ENCODE data around the gene FAM174C. TPM values are rescaled to one million over a fixed set of nuclear protein-coding genes. Genes with fewer than 3 reads are reported as not detected.

The FAM174C gene
- total RNA-seq, 4 donors from 2014 or later = 24.9 to 58.9 (median 43.6) TPM

GRCh38 chr19:1288833-1289685 lies 13.7 kb downstream of the FAM174C start:
- Histone ChIP-seq H3K4me3 (no peak overlapping the region), H3K9me3 (no peaks in the 10 kb centered on the region), H3K27me3 (peaks cover 0 to 95% (median 38%) of the 10 kb centered on the region in 4 donors), H3K4me1 (peaks cover 0 to 27% (median 21%) of the 10 kb centered on the region in 4 donors), H3K36me3 (no peaks in the 10 kb centered on the region), H3K27ac (replicated peaks in 1 of 4) (no peak overlapping the region)
- intact Hi-C loops (cut with DNase I) = loop anchor here (10.0 kb wide), 1 partner anchor 116 kb away; the partner anchor contains the start of genes DAZAP1 and GAMT
- TF ChIP-seq POLR2AphosphoS5 (IDR thresholded peaks at IDR 0.05) (no peak), POLR2A (IDR thresholded peaks at IDR 0.05; ENCODE audit: low read depth) (no peak), CTCF (IDR thresholded peaks at IDR 0.05) (no peak), EP300 (IDR thresholded peaks at IDR 0.05) (no peak)
- WGBS = 92% methylated on average over 31 of the region's 41 CpGs
- no peak for DNase-seq (ENCODE audit: extremely low spot score)

- no peak for TF ChIP-seq CTCF (IDR thresholded peaks at IDR 0.05)
- no peak for TF ChIP-seq POLR2AphosphoS5 (IDR thresholded peaks at IDR 0.05)
- TF ChIP-seq POLR2A (IDR thresholded peaks at IDR 0.05; ENCODE audit: low read depth) = no peak
- no peak for TF ChIP-seq EP300 (IDR thresholded peaks at IDR 0.05)
- DNase-seq (ENCODE audit: extremely low spot score) = no peak
- Histone ChIP-seq H3K27ac (replicated peaks in 1 of 4) (no peak overlapping the region), H3K36me3 (no peaks in the 10 kb centered on the region), H3K27me3 (peaks cover 0 to 95% (median 41%) of the 10 kb centered on the region in 4 donors), H3K4me1 (peaks cover 0 to 27% (median 21%) of the 10 kb centered on the region in 4 donors), H3K9me3 (no peaks in the 10 kb centered on the region), H3K4me3 (no peak overlapping the region)
- 82% methylated on average over 8 of the region's 19 CpGs for WGBS
- intact Hi-C loops (cut with DNase I) = loop anchor here (10.0 kb wide), 1 partner anchor 115 kb away; the partner anchor contains the start of genes DAZAP1 and GAMT
Observed at GRCh38 chr19:1289686-1290025, 14.3 kb downstream of the FAM174C start.

GRCh38 chr19:1290196-1290702 lies 14.9 kb downstream of the FAM174C start:
- intact Hi-C loops (cut with DNase I) = no loop called here
- Histone ChIP-seq H3K27me3 (peaks cover 0 to 95% (median 44%) of the 10 kb centered on the region in 4 donors), H3K27ac (replicated peaks in 1 of 4) (no peak overlapping the region), H3K4me3 (no peak overlapping the region), H3K9me3 (no peaks in the 10 kb centered on the region), H3K36me3 (no peaks in the 10 kb centered on the region), H3K4me1 (peaks cover 2 to 28% (median 24%) of the 10 kb centered on the region in 4 donors)
- no peak for DNase-seq (ENCODE audit: extremely low spot score)
- TF ChIP-seq POLR2A (IDR thresholded peaks at IDR 0.05; ENCODE audit: low read depth) = no peak
- no peak for TF ChIP-seq POLR2AphosphoS5 (IDR thresholded peaks at IDR 0.05)
- no peak for TF ChIP-seq EP300 (IDR thresholded peaks at IDR 0.05)
- no peak for TF ChIP-seq CTCF (IDR thresholded peaks at IDR 0.05)
- 88% methylated on average over 3 of the region's 24 CpGs for WGBS

- Histone ChIP-seq H3K27me3 (peaks cover 0 to 98% (median 46%) of the 10 kb centered on the region in 4 donors), H3K36me3 (no peaks in the 10 kb centered on the region), H3K27ac (replicated peaks in 1 of 4) (no peak overlapping the region), H3K9me3 (no peaks in the 10 kb centered on the region), H3K4me1 (peaks cover 6 to 31% (median 28%) of the 10 kb centered on the region in 4 donors), H3K4me3 (no peak overlapping the region)
- intact Hi-C loops (cut with DNase I) = no loop called here
- TF ChIP-seq CTCF (IDR thresholded peaks at IDR 0.05) (no peak), POLR2AphosphoS5 (IDR thresholded peaks at IDR 0.05) (no peak), POLR2A (IDR thresholded peaks at IDR 0.05; ENCODE audit: low read depth) (no peak), EP300 (IDR thresholded peaks at IDR 0.05) (no peak)
- DNase-seq (ENCODE audit: extremely low spot score) = no peak
- WGBS = 85% methylated on average over 25 of the region's 40 CpGs
Observed at GRCh38 chr19:1290703-1291651, 15.6 kb downstream of the FAM174C start.
